PC-3 (cell line): Measurements from ENCODE around the gene GP2. TPM values are rescaled to one million over a fixed set of nuclear protein-coding genes. Genes with fewer than 3 reads are reported as not detected.

Experiments
- ATAC-seq: fragments of 200-7000 bp; cut with Tn5 transposase; 2 replicates; pipeline ENCODE4 v1.9.1; 2020; ENCODE audit warnings: mild to moderate bottlenecking, moderate library complexity
- BruUV-seq: library from RNA; stranded (reverse); fragments of 400-500 nt; replicated peaks from 2 replicates; lab custom pipeline; 2021; lab: Mats Ljungman, UMichigan
- CTCF ChIA-PET: fragments of 300-600 bp; sonication (Branson Sonifier 250); formaldehyde crosslinking; loops from one replicate; lab custom pipeline; 2022; ENCODE audit warnings: antibody characterized with exemption; lab: Charles Lee
- POLR2A ChIA-PET: fragments of 300-600 bp; sonication (Branson Sonifier 250); formaldehyde crosslinking; loops from one replicate; lab custom pipeline; 2022; ENCODE audit warnings: antibody characterized with exemption; ENCODE audit not compliant: unreplicated experiment; lab: Charles Lee
- DNase-seq: peaks from one replicate; pipeline ENCODE4 v3.0.0-alpha.2; 2015
- H2AFZ ChIP-seq: fragments of 300-600 bp; sonication (generic); 2 replicates; pipeline ENCODE4 v1.6.0; 2016; ENCODE audit warnings: antibody characterized with exemption, low read length
- H3F3A ChIP-seq: fragments of 300-600 bp; sonication (generic); one replicate; pipeline ENCODE4 v1.6.0; 2017; ENCODE audit warnings: antibody characterized with exemption, low read length, control low read depth, mild to moderate bottlenecking; ENCODE audit not compliant: unreplicated experiment
- H3K27ac ChIP-seq: fragments of 300-600 bp; sonication (generic); 2 replicates; pipeline ENCODE4 v1.5.1; 2016; ENCODE audit warnings: mild to moderate bottlenecking, low read length
- H3K27me3 ChIP-seq: fragments of 300-600 bp; sonication (generic); 2 replicates; pipeline ENCODE4 v1.6.1; 2016; ENCODE audit warnings: low read length, mixed read lengths
- H3K36me3 ChIP-seq: fragments of 300-600 bp; sonication (generic); 2 replicates; pipeline ENCODE4 v1.6.1; 2016; ENCODE audit warnings: low read depth, mixed run types, low read length, mixed read lengths
- H3K4me1 ChIP-seq: fragments of 300-600 bp; sonication (generic); 2 replicates; pipeline ENCODE4 v1.5.1; 2016; ENCODE audit warnings: low read length; ENCODE audit not compliant: insufficient read depth
- H3K4me2 ChIP-seq: fragments of 300-600 bp; sonication (generic); 2 replicates; pipeline ENCODE4 v1.6.0; 2016; ENCODE audit warnings: low read length
- H3K4me3 ChIP-seq: fragments of 300-600 bp; sonication (generic); 2 replicates; pipeline ENCODE4 v1.5.1; 2016; ENCODE audit warnings: mild to moderate bottlenecking, low read length, mixed read lengths
- H3K79me2 ChIP-seq: fragments of 300-600 bp; sonication (generic); 2 replicates; pipeline ENCODE4 v1.6.1; 2017; ENCODE audit warnings: low read length, mixed read lengths
- H3K9ac ChIP-seq: fragments of 300-600 bp; sonication (generic); 2 replicates; pipeline ENCODE4 v1.6.0; 2016; ENCODE audit warnings: mild to moderate bottlenecking, low read length
- H3K9me2 ChIP-seq: fragments of 300-600 bp; sonication (generic); replicated peaks from 2 replicates; pipeline ENCODE4 v1.6.1; 2016; ENCODE audit warnings: mixed run types, low read length, mixed read lengths
- H3K9me3 ChIP-seq: fragments of 300-600 bp; sonication (generic); 2 replicates; pipeline ENCODE4 v1.6.1; 2016; ENCODE audit warnings: low read length, mixed read lengths
- H4K20me1 ChIP-seq: fragments of 300-600 bp; sonication (generic); 2 replicates; pipeline ENCODE4 v1.6.1; 2016; ENCODE audit warnings: low read length, mixed read lengths
- EZH2 ChIP-seq: fragments of 300-600 bp; sonication (generic); IDR thresholded peaks from one replicate; pipeline ENCODE4 v1.6.1; 2017; ENCODE audit warnings: antibody characterized with exemption, mild to moderate bottlenecking, low read length; ENCODE audit not compliant: unreplicated experiment
- EZH2phosphoT487 ChIP-seq: fragments of 300-600 bp; sonication (generic); IDR thresholded peaks from 2 replicates; pipeline ENCODE4 v1.6.1; 2018; ENCODE audit warnings: mild to moderate bottlenecking, antibody characterized with exemption, low read length, borderline replicate concordance
- intact Hi-C: fragments of 100-400 bp; cut with micrococcal nuclease; formaldehyde crosslinking; loops from 2 replicates; pipeline ENCODE4 v1.9.0; 2023
- total RNA-seq: library from RNA; depleted of rRNA; stranded (reverse); fragments of >200 nt; gene quantifications from 2 replicates; pipeline ENCODE4 v1.2.3, GENCODE V29; 2014
- TF ChIP-seq, protein P1 (sequence below): fragments of 300-600 bp; sonication (generic); conservative IDR thresholded peaks from 2 replicates; pipeline ENCODE4 v1.5.1; 2017; ENCODE audit warnings: antibody characterized with exemption, low read depth, mild to moderate bottlenecking, low read length

The GP2 gene
- total RNA-seq, 1 experiment from 2014 or later, result not detected

DNA sequence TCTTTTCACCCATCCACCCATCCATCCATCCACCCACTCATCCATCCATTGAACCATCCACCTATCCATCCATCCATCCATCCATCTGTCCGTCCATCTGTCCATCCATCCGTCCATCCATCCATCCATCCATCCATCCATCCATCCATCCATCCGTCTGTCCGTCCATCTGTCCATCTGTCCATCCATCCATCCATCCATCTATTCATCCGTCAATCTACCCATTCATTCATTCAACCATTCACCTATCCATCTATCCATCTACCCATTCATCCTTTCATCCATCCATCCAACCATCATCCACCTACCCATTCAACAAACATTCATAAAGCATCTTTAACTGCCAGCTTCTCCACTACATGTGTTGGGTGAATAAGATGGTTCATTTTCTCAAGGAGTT, 28.9 kb downstream of the GP2 start:
- Histone ChIP-seq H3K9ac (no peak overlapping the region), H3K4me3 (no peak overlapping the region), H3K27ac (no peak overlapping the region), H3K36me3 (no peaks in the 10 kb centered on the region), H3K79me2 (no peaks in the 10 kb centered on the region), H3K9me2 (no peaks in the 10 kb centered on the region), H3K4me1 (no peaks in the 10 kb centered on the region), H4K20me1 (no peaks in the 10 kb centered on the region), H3K4me2 (no peak overlapping the region), H3K9me3 (no peaks in the 10 kb centered on the region), H3K27me3 (no peaks in the 10 kb centered on the region), H2AFZ (no peak overlapping the region), H3F3A (no peaks in the 10 kb centered on the region)
- intact Hi-C loops, result no loop called here
- CTCF ChIA-PET, result no interaction called here
- DNase-seq (no peak), ATAC-seq (no peak)
- BruUV-seq, result no TSS peak
- POLR2A ChIA-PET, result no interaction called here
- TF ChIP-seq EZH2 (no peak), EZH2phosphoT487 (no peak)
- TF ChIP-seq, protein P1, sequence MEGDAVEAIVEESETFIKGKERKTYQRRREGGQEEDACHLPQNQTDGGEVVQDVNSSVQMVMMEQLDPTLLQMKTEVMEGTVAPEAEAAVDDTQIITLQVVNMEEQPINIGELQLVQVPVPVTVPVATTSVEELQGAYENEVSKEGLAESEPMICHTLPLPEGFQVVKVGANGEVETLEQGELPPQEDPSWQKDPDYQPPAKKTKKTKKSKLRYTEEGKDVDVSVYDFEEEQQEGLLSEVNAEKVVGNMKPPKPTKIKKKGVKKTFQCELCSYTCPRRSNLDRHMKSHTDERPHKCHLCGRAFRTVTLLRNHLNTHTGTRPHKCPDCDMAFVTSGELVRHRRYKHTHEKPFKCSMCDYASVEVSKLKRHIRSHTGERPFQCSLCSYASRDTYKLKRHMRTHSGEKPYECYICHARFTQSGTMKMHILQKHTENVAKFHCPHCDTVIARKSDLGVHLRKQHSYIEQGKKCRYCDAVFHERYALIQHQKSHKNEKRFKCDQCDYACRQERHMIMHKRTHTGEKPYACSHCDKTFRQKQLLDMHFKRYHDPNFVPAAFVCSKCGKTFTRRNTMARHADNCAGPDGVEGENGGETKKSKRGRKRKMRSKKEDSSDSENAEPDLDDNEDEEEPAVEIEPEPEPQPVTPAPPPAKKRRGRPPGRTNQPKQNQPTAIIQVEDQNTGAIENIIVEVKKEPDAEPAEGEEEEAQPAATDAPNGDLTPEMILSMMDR, result no peak

DNA sequence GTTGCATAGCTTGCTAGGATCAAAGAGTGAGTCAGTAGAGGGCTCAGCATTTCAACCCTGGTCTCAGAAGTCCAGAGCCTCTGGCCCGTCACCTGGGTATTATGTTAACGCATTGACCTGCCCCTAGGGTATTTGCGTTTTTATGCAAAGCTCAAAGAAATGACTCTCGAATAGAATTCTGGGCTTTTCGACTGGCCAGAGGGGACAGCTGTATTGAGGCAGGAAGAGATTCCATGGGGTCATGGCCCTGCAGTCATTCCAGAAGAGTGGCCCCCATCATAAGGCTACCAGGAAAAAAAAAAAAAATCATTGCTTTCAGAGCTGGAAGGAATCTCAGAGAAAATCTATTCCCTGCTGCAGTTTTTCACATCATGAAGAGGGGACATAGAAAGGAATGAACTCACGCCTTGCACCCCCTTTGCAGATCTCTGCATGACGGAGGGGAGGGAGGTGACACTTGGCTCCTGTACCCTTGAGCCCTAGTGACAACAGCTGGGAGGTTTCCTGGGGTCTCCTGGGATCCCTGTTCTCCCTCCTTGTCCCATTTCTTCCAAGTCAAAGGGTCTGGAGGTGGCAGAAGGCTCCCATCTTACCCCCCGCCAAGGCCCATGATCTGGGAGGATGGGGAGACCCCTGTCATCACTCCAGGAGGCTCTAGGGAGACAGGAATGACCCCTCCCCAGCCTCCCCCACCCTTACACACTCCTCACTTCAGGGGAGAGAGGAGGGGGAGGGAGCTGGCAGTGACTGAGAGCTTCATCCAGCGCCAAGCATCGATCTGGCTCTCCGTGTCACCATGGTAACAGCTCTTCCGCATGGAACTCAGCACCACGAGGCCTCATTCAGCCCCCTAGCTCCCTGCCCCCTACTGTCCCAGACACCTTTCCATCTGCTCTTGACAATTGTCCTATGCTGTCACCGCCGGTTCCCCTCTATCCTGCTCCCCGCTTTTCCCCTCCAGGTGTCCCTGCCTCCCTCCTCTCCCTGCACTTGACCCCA, 35.8 kb downstream of the GP2 start:
- Histone ChIP-seq H3K79me2 (no peaks in the 10 kb centered on the region), H3K4me2 (no peak overlapping the region), H3K4me1 (no peaks in the 10 kb centered on the region), H3K9me2 (no peaks in the 10 kb centered on the region), H3K27me3 (0 out of 2 replicates have a peak, but pooled peaks cover 3% of the 10 kb centered on the region), H3K36me3 (no peaks in the 10 kb centered on the region), H2AFZ (no peak overlapping the region), H3K9ac (no peak overlapping the region), H3F3A (no peaks in the 10 kb centered on the region), H4K20me1 (no peaks in the 10 kb centered on the region), H3K4me3 (no peak overlapping the region), H3K27ac (no peak overlapping the region), H3K9me3 (no peaks in the 10 kb centered on the region)
- ATAC-seq, result no peak
- CTCF ChIA-PET, result no interaction called here
- no peak for DNase-seq
- POLR2A ChIA-PET, result no interaction called here
- no peak for TF ChIP-seq EZH2
- TF ChIP-seq, protein P1, result no peak
- TF ChIP-seq EZH2phosphoT487, result no peak
- no TSS peak for BruUV-seq
- intact Hi-C loops, result no loop called here

DNA sequence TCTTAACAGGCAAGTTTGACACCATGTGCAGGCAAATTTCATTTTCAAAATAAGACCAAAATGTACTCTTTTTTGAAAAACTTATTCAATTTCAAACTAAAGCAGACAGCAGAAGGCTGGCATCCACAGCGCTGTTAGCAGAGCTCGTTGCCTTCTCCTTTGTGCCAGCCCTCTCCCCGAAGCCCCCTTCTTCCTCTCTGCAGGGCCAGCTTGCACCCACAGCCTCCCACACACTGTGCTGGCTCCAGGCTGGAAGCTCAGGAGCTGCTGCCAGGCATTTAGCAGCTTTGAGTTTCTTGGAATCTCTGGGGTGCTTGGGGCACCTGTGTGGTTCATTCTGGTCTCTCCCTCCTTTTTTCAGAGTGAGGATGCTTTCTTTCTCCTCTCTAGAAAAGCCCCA, 37.7 kb downstream of the GP2 start:
- Histone ChIP-seq H4K20me1 (no peaks in the 10 kb centered on the region), H3K27me3 (0 out of 2 replicates have a peak, but pooled peaks cover 3% of the 10 kb centered on the region), H3K4me3 (no peak overlapping the region), H3K27ac (no peak overlapping the region), H3K36me3 (no peaks in the 10 kb centered on the region), H3K79me2 (no peaks in the 10 kb centered on the region), H3K4me2 (no peak overlapping the region), H3K9me2 (no peaks in the 10 kb centered on the region), H3F3A (no peaks in the 10 kb centered on the region), H3K9me3 (no peaks in the 10 kb centered on the region), H2AFZ (no peak overlapping the region), H3K9ac (no peak overlapping the region), H3K4me1 (no peaks in the 10 kb centered on the region)
- no peak for ATAC-seq
- ChIA-PET CTCF (no interaction called here), POLR2A (no interaction called here)
- no peak for DNase-seq
- TF ChIP-seq, protein P1, result no peak
- TF ChIP-seq EZH2phosphoT487, result no peak
- no peak for TF ChIP-seq EZH2
- intact Hi-C loops, result no loop called here
- no TSS peak for BruUV-seq
